Measurements from ENCODE around the gene WSCD1.

GRCh38 chr17:6124856-6125255 is 54.7 kb downstream of the WSCD1 start:
- TF ChIP-seq CTCF (conservative IDR thresholded peaks at IDR 0.05; ENCODE audit: low read depth, low read length): no peak
- TF ChIP-seq EZH2 (IDR thresholded peaks at IDR 0.05; ENCODE audit: borderline replicate concordance, low read depth, low read length, poor library complexity, severe bottlenecking): no peak
